Small intestine (tissue), 7 donors: ENCODE data around the gene PHYHD1. TPM values are rescaled to one million over a fixed set of nuclear protein-coding genes. Genes with fewer than 3 reads are reported as not detected.
"Not testable (repeated sequence)": the region's sequence is repeated elsewhere in the genome, so short reads cannot be mapped to it uniquely, and the experiment has no call there.

Experiments used
- DNase-seq, 2 donors: peaks; one replicate each; pipeline versions ENCODE4 v3.0.0 to v3.0.0-alpha.2; 2013
- FAIRE-seq: peaks from 2 replicates; lab custom pipeline; 2012; peaks lifted over from hg19 to GRCh38; lab: Jason Lieb, UNC
- H3K27ac ChIP-seq, 3 donors: one replicate each; pipeline ENCODE4 v1.5.1; 2013; ENCODE audit warnings: low read length in 2 of 3, mild to moderate bottlenecking in 2 of 3, control low read depth in 1 of 3, inconsistent platforms in 1 of 3, low read depth in 1 of 3, moderate library complexity in 1 of 3
- H3K27me3 ChIP-seq, 3 donors: one replicate each; pipeline ENCODE4 v1.6.1; 2013; ENCODE audit warnings: low read length in 3 of 3, inconsistent platforms in 1 of 3; ENCODE audit not compliant: control insufficient read depth in 3 of 3, insufficient read depth in 3 of 3
- H3K36me3 ChIP-seq, 3 donors: one replicate each; pipeline ENCODE4 v1.6.1; 2013; ENCODE audit warnings: low read length in 3 of 3, inconsistent platforms in 1 of 3, low read depth in 1 of 3, mild to moderate bottlenecking in 1 of 3, moderate library complexity in 1 of 3; ENCODE audit not compliant: control insufficient read depth in 3 of 3, insufficient read depth in 2 of 3
- H3K4me1 ChIP-seq, 3 donors: one replicate each; pipeline ENCODE4 v1.6.1; 2013; ENCODE audit warnings: low read length in 2 of 3, inconsistent platforms in 1 of 3, low read depth in 1 of 3, mild to moderate bottlenecking in 1 of 3, moderate library complexity in 1 of 3; ENCODE audit not compliant: control insufficient read depth in 3 of 3, insufficient read depth in 2 of 3
- H3K4me3 ChIP-seq, 3 donors: one replicate each; pipeline ENCODE4 v1.5.1; 2013; ENCODE audit warnings: low read length in 3 of 3, control low read depth in 1 of 3, inconsistent platforms in 1 of 3, low read depth in 1 of 3, mild to moderate bottlenecking in 1 of 3, moderate library complexity in 1 of 3
- H3K9me3 ChIP-seq, 2 donors: one replicate each; pipeline ENCODE4 v1.6.1; 2013; ENCODE audit warnings: low read depth in 1 of 2, low read length in 1 of 2; ENCODE audit not compliant: control insufficient read depth in 2 of 2, insufficient read depth in 1 of 2
- WGBS, 3 donors: extraction: QIAGEN DNeasy Blood & Tissue Kit; methylation state at CpG; one replicate each; pipeline ENCODE4 v1.1.7; 2013; 5-methylcytosine and 5-hydroxymethylcytosine counted together
- polyA plus RNA-seq, 4 donors: library from polyadenylated mRNA; stranded (reverse) in 3 of 4; unstranded in 1 of 4; fragments of 200-250 nt in 3 of 4; fragments of 120-200 nt in 1 of 4; gene quantifications; one replicate each; pipeline versions ENCODE4 v1.2.1 to v1.2.3, GENCODE V29; 2013
- donor health status: healthy with polysubstance abuse.
- donor health status: control.
- donor health status: control.
- donor health status: Bipolar disorder and iron deficiency.
- donor health status: healthy.

The PHYHD1 gene
- polyA plus RNA-seq, 4 donors: 1.1 to 25.8 (median 4.9) TPM

DNA sequence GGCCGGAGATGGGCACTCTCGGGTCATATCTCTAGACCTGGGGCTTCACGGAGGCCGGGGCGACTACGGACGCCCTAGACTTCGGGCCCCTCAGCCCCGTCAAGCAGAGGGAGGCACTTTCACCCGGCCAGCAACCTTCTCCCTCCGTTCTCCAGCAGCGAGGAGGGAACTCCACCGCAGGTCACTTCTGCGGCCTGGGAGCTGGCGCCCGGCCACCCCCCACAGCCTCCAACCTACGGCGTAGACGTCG is 26.4 kb downstream of the PHYHD1 start:
- H3K36me3 ChIP-seq: peaks cover 0 to 53% (median 0%) of the 10 kb centered on the region in 3 donors
- no peaks in the 10 kb centered on the region for H3K9me3 ChIP-seq
- no peaks in the 10 kb centered on the region for H3K27me3 ChIP-seq
- peaks cover 3 to 14% (median 3%) of the 10 kb centered on the region in 3 donors for H3K4me1 ChIP-seq
- no peak for DNase-seq
- FAIRE-seq: no peak
- H3K27ac ChIP-seq: peak overlapping the region; percentile 67 to 79 (median 72)
- WGBS, 3 donors: 0% methylated on average over 13 to 20 of the region's 20 CpGs
- peak overlapping the region; percentile 65 to 95 (median 77) for H3K4me3 ChIP-seq

- FAIRE-seq: no peak
- H3K4me3 ChIP-seq: peak within 1 kb of the TSS; percentile 65 to 95 (median 77)
- H3K36me3 ChIP-seq: peaks cover 0 to 51% (median 2%) of the 10 kb centered on the region in 3 donors
- H3K27ac ChIP-seq: peak within 1 kb of the TSS; percentile 88 to 92 (median 91)
- no peaks in the 10 kb centered on the region for H3K9me3 ChIP-seq
- WGBS, 3 donors: 0 to 1% (median 0%) methylated on average over 66 to 86 of the region's 86 CpGs
- DNase-seq: peak; percentile 92 to 98
- no peaks in the 10 kb centered on the region for H3K27me3 ChIP-seq
- peaks cover 3 to 14% (median 3%) of the 10 kb centered on the region in 3 donors for H3K4me1 ChIP-seq
These were observed 26.9 kb downstream of the PHYHD1 start, which contains the start of the genes DOLK and NUP188 for GRCh38 chr9:128947527-128948301. Gene DOLK, minus strand, starts transcription at chr9:128947603. Its CDS starts 300 bp downstream, at chr9:128947303. Gene NUP188, plus strand, starts transcription at chr9:128947699. Its CDS starts 21 bp downstream, at chr9:128947720.

GRCh38 chr9:128961403-128961802 is 40.6 kb downstream of the PHYHD1 start:
- not testable (repeated sequence) for H3K4me1 ChIP-seq, H3K9me3 ChIP-seq, DNase-seq, H3K4me3 ChIP-seq, H3K27ac ChIP-seq, H3K27me3 ChIP-seq, FAIRE-seq
- WGBS, 3 donors: 95 to 100% (median 98%) methylated on average over 7 to 9 of the region's 9 CpGs
- H3K36me3 ChIP-seq: peaks cover 12 to 59% (median 13%) of the 10 kb centered on the region in 3 donors

- FAIRE-seq: no peak
- Histone ChIP-seq H3K4me1 (no peaks in the 10 kb centered on the region), H3K4me3 (no peak overlapping the region), H3K27me3 (no peaks in the 10 kb centered on the region), H3K27ac (no peak overlapping the region), H3K9me3 (no peaks in the 10 kb centered on the region), H3K36me3 (peaks cover 7 to 52% (median 22%) of the 10 kb centered on the region in 3 donors)
- no peak for DNase-seq
- WGBS, 3 donors: 94 to 95% (median 94%) methylated on average over 5 of the region's 5 CpGs
These were observed 48.7 kb downstream of the PHYHD1 start for GRCh38 chr9:128969491-128969890.

DNA sequence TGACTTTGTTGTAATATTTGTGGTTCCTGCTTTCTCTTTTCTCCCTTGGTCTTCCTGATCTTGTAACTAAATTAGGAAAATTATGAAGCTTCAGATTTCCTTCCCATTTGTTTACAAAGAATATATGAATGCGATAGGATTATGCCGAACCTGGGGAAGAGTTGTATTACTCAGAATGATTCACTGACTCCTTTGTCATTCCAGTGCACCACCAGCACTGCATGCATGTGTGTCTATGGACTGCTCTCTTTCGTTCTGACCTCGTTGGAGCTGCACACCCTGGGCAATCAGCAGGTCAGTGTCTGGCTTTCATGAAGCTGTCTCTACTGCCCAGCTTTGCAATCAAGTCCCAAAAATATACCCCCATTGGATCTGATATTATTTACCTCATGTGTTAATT is 52.2 kb downstream of the PHYHD1 start:
- FAIRE-seq (no peak), DNase-seq (no peak)
- Histone ChIP-seq H3K36me3 (peaks cover 14 to 61% (median 30%) of the 10 kb centered on the region in 3 donors), H3K9me3 (no peaks in the 10 kb centered on the region), H3K4me3 (no peak overlapping the region), H3K4me1 (no peaks in the 10 kb centered on the region), H3K27ac (no peak overlapping the region), H3K27me3 (no peaks in the 10 kb centered on the region)
- WGBS, 3 donors: 85 to 87% (median 86%) methylated on average over 4 of the region's 4 CpGs

DNA sequence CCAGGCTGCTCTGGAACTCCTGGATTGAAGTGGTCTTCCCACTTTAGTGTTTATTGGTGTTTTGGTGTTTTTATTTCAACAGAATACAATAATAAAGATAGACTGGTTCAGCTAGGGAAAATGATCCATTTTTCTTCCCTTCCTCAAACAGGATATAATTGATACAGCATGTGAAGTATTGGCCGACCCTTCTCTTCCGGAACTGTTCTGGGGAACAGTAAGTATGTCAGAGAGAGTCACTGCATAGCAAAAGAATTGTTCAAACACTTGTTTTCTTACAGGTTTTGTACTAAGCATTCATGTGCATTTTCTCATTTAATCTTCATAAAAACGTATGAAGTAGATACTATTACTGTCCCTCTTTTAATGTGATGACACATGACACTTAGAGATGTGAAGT is 58.3 kb downstream of the PHYHD1 start:
- H3K36me3 ChIP-seq: peaks cover 25 to 74% (median 29%) of the 10 kb centered on the region in 3 donors
- H3K27ac ChIP-seq: no peak overlapping the region
- FAIRE-seq (no peak), DNase-seq (no peak)
- no peaks in the 10 kb centered on the region for H3K9me3 ChIP-seq
- H3K4me1 ChIP-seq: no peaks in the 10 kb centered on the region
- WGBS, 3 donors: 92 to 96% (median 92%) methylated on average over 3 of the region's 3 CpGs
- H3K4me3 ChIP-seq: no peak overlapping the region
- no peaks in the 10 kb centered on the region for H3K27me3 ChIP-seq

DNA sequence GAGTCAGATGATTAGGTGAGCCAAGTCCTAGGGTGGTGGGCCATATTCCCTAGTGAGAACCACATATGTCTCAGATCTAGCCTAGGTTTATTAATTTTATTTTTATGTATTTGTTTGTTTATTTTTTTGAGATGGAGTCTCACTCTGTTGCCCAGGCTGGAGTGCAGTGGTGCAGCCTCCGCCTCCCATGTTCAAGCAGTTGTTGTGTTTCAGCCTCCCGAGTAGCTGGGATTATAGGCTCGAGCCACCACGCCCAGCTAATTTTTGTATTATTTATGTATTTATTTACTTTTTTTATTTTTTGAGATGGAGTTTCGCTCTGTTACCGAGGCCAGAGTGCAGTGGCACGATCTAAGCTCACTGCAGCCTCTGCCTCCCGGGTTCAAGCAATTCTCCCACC is 62.8 kb downstream of the PHYHD1 start:
- WGBS, 3 donors: 93 to 98% (median 96%) methylated on average over 8 of the region's 8 CpGs
- FAIRE-seq (no peak), DNase-seq (no peak)
- H3K27me3 ChIP-seq: no peaks in the 10 kb centered on the region
- no peak overlapping the region for H3K27ac ChIP-seq
- H3K36me3 ChIP-seq: peaks cover 25 to 59% (median 28%) of the 10 kb centered on the region in 3 donors
- H3K4me3 ChIP-seq: no peak overlapping the region
- no peaks in the 10 kb centered on the region for H3K9me3 ChIP-seq
- no peaks in the 10 kb centered on the region for H3K4me1 ChIP-seq

DNA sequence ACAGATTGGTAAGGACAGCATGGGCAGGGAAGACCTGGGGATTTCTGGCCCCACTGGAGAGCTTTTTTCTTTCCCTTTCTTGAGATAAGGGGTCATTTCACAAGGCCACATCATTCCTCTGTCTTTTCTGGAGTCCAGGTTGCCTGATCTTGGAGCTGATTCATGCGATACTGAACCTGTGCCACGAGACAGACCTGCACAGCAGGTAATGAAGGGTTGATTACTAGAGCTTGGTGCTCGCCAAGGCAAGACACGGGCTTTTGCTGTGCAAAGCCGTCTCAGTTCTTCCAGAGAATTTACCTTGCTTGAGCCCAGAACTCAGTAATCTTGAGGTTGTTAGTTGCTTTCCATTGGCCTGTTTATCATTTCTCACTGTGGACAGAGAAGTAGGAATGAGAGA is 65.9 kb downstream of the PHYHD1 start:
- H3K27me3 ChIP-seq: no peaks in the 10 kb centered on the region
- no peak overlapping the region for H3K27ac ChIP-seq
- 89 to 96% (median 93%) methylated on average over 5 of the region's 5 CpGs for WGBS, 3 donors
- peaks cover 13 to 67% (median 13%) of the 10 kb centered on the region in 3 donors for H3K36me3 ChIP-seq
- no peak for DNase-seq
- no peaks in the 10 kb centered on the region for H3K9me3 ChIP-seq
- no peak overlapping the region for H3K4me3 ChIP-seq
- no peaks in the 10 kb centered on the region for H3K4me1 ChIP-seq
- FAIRE-seq: no peak
